Hepatocyte (in vitro differentiated cells): ENCODE data around the gene THNSL1. TPM values are rescaled to one million over a fixed set of nuclear protein-coding genes. Genes with fewer than 3 reads are reported as not detected.
A peak's percentile ranks its signal among the peaks of the same experiment; 100 is the strongest.

Experiments used
- DNase-seq: peaks from one replicate; pipeline ENCODE4 v3.0.0-alpha.2; 2016; ENCODE audit warnings: low spot score
- H2AFZ ChIP-seq: fragments of 200-600 bp; sonication (generic); 2 replicates; pipeline ENCODE4 v1.6.0; 2016; ENCODE audit warnings: antibody characterized with exemption, mild to moderate bottlenecking
- H3K27ac ChIP-seq: fragments of 200-600 bp; sonication (generic); 2 replicates; pipeline ENCODE4 v1.5.1; 2016; ENCODE audit warnings: mild to moderate bottlenecking
- H3K27me3 ChIP-seq: fragments of 200-600 bp; sonication (generic); 2 replicates; pipeline ENCODE4 v1.6.1; 2016
- H3K36me3 ChIP-seq: fragments of 200-600 bp; sonication (generic); replicated peaks from 2 replicates; pipeline ENCODE4 v1.5.1; 2016; ENCODE audit warnings: low read depth; ENCODE audit not compliant: insufficient read depth
- H3K4me1 ChIP-seq: fragments of 200-600 bp; sonication (generic); 2 replicates; pipeline ENCODE4 v1.5.1; 2016; ENCODE audit warnings: mild to moderate bottlenecking, moderate library complexity; ENCODE audit not compliant: insufficient read depth
- H3K4me2 ChIP-seq: fragments of 200-600 bp; sonication (generic); 2 replicates; pipeline ENCODE4 v1.6.0; 2016
- H3K4me3 ChIP-seq: fragments of 200-600 bp; sonication (generic); 2 replicates; pipeline ENCODE4 v1.5.1; 2016; ENCODE audit warnings: mild to moderate bottlenecking
- H3K79me2 ChIP-seq: fragments of 200-600 bp; sonication (generic); 2 replicates; pipeline ENCODE4 v1.6.0; 2017; ENCODE audit warnings: mild to moderate bottlenecking
- H3K9me2 ChIP-seq: fragments of 200-600 bp; sonication (generic); replicated peaks from 2 replicates; pipeline ENCODE4 v1.6.0; 2017; ENCODE audit warnings: mild to moderate bottlenecking; ENCODE audit not compliant: insufficient read depth
- H3K9me3 ChIP-seq: fragments of 200-600 bp; sonication (generic); 2 replicates; pipeline ENCODE4 v1.5.1; 2016; ENCODE audit warnings: low read depth, mild to moderate bottlenecking
- H4K20me1 ChIP-seq: fragments of 200-600 bp; sonication (generic); 2 replicates; pipeline ENCODE4 v1.6.0; 2016; ENCODE audit warnings: mild to moderate bottlenecking; ENCODE audit not compliant: insufficient read depth, poor library complexity, severe bottlenecking
- CTCF ChIP-seq: fragments of 200-600 bp; sonication (generic); IDR thresholded peaks from 2 replicates; pipeline ENCODE4 v1.5.1; 2016; ENCODE audit warnings: antibody characterized with exemption, mild to moderate bottlenecking; ENCODE audit not compliant: poor library complexity
- EZH2 ChIP-seq: fragments of 200-600 bp; sonication (generic); IDR thresholded peaks from 2 replicates; pipeline ENCODE4 v1.6.1; 2016; ENCODE audit warnings: antibody characterized with exemption, mild to moderate bottlenecking, borderline replicate concordance
- EZH2phosphoT487 ChIP-seq: fragments of 200-600 bp; sonication (generic); IDR thresholded peaks from one replicate; pipeline ENCODE4 v1.6.1; 2018; ENCODE audit warnings: antibody characterized with exemption, mild to moderate bottlenecking, low read depth, moderate library complexity; ENCODE audit not compliant: unreplicated experiment, severe bottlenecking
- WGBS: methylation state at CpG from one replicate; pipeline ENCODE4 v1.1.6; 2016; ENCODE audit warnings: low lambda C conversion rate; ENCODE audit errors: missing lambda C conversion rate; 5-methylcytosine and 5-hydroxymethylcytosine counted together
- polyA plus RNA-seq: library from polyadenylated mRNA; unstranded; fragments of >200 nt; fragmentation: Nextera tagmentation; extraction: Ambion mirVana; gene quantifications from 2 replicates; pipeline ENCODE4 v1.2.1, GENCODE V29; 2016
- total RNA-seq: library from RNA; depleted of rRNA; stranded (reverse); fragments of >200 nt; gene quantifications from 2 replicates; pipeline ENCODE4 v1.2.3, GENCODE V29; 2014

Gene THNSL1
- total and polyA plus RNA-seq, 2 experiments from 2014 or later: 2.5 to 7.1 TPM

GRCh38 chr10:24989867-24990266 lies 26.5 kb upstream of the THNSL1 start:
- no peak for DNase-seq
- H3K4me3 ChIP-seq: no peak overlapping the region
- H3K9me3 ChIP-seq: no peaks in the 10 kb centered on the region
- no peaks in the 10 kb centered on the region for H3K27me3 ChIP-seq
- TF ChIP-seq EZH2 (no peak), CTCF (peak; percentile 37), EZH2phosphoT487 (no peak)
- no peaks in the 10 kb centered on the region for H4K20me1 ChIP-seq
- no peak overlapping the region for H2AFZ ChIP-seq
- no peak overlapping the region for H3K27ac ChIP-seq
- peaks cover 5% of the 10 kb centered on the region for H3K4me1 ChIP-seq
- H3K79me2 ChIP-seq: no peaks in the 10 kb centered on the region
- no peaks in the 10 kb centered on the region for H3K9me2 ChIP-seq
- WGBS: 73% methylated on average over 1 of the region's 1 CpG
- no peaks in the 10 kb centered on the region for H3K36me3 ChIP-seq
- H3K4me2 ChIP-seq: no peak overlapping the region

DNA sequence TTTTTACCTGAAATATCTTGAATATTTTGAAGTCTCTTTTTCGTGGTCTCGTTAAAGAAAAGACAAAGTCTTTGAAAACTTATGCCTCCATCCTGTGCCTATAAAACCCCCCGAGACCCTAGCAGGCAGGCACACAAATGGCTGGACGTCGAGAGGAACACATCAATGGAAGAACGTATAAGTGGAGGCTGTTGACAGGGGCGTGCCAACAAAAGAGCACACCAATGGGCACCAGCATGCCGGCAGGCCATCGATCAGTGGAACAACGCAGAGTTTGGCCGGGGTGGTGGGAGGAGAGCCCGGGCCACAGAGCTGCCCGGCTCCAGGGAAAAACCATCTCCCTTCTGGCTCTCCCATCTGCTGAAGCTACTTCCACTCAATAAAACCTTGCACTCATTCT lies 25.1 kb upstream of the THNSL1 start:
- Histone ChIP-seq H3K9me2 (no peaks in the 10 kb centered on the region), H2AFZ (no peak overlapping the region), H3K27ac (no peak overlapping the region), H3K4me1 (peaks cover 5% of the 10 kb centered on the region), H3K27me3 (no peaks in the 10 kb centered on the region), H3K4me2 (no peak overlapping the region), H3K79me2 (no peaks in the 10 kb centered on the region), H3K36me3 (no peaks in the 10 kb centered on the region), H4K20me1 (no peaks in the 10 kb centered on the region), H3K9me3 (no peaks in the 10 kb centered on the region), H3K4me3 (no peak overlapping the region)
- WGBS: 97% methylated on average over 13 of the region's 13 CpGs
- TF ChIP-seq EZH2phosphoT487: no peak
- no peak for TF ChIP-seq EZH2
- TF ChIP-seq CTCF: no peak
- no peak for DNase-seq

DNA sequence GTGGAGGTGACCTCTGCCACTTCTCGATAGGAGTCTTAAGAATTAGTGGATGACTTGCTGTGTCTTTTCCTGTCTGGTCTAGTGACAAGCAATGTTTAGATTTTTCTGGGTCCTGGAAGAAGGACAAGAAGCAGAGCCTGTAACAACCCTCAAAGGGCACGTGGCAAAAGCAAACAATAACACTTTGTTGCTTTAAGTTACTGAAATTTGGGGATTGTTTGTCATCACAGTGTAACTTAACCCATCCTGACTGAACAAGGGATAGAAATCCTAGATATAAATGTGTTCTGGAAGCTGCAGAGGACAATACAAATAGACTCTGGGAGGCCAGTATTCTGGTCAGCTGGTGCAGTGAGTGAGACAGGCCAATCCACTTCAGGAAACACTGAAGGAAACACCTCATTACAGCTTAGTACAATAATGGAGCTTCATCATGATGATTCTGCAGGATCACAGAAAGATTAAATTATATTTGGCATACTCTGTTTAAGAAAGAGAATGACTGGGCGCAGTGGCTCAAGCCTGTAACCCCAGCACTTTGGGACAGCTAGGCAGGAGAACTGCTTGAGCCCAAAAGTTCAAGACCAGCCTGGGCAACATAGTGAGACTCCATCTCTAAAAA lies 23.8 kb upstream of the THNSL1 start:
- Histone ChIP-seq H2AFZ (no peak overlapping the region), H4K20me1 (no peaks in the 10 kb centered on the region), H3K4me3 (no peak overlapping the region), H3K79me2 (no peaks in the 10 kb centered on the region), H3K27ac (no peak overlapping the region), H3K9me3 (no peaks in the 10 kb centered on the region), H3K4me1 (peaks cover 5% of the 10 kb centered on the region), H3K36me3 (no peaks in the 10 kb centered on the region), H3K4me2 (no peak overlapping the region), H3K9me2 (no peaks in the 10 kb centered on the region), H3K27me3 (no peaks in the 10 kb centered on the region)
- 83% methylated on average over 3 of the region's 3 CpGs for WGBS
- no peak for DNase-seq
- no peak for TF ChIP-seq EZH2phosphoT487
- TF ChIP-seq CTCF: no peak
- no peak for TF ChIP-seq EZH2
